OCI-LY7 (cell line): Measurements from ENCODE around the gene EXPH5. TPM values are rescaled to one million over a fixed set of nuclear protein-coding genes. Genes with fewer than 3 reads are reported as not detected.

Experiments used
- BruUV-seq: library from RNA; stranded (reverse); fragments of 400-500 nt; replicated peaks from 2 replicates; lab custom pipeline; 2021; lab: Mats Ljungman, UMichigan
- CTCF ChIA-PET: fragments of 300-600 bp; sonication (Branson Sonifier 250); formaldehyde crosslinking; loops from one replicate; lab custom pipeline; 2022; ENCODE audit warnings: antibody characterized with exemption; ENCODE audit not compliant: unreplicated experiment; lab: Charles Lee
- POLR2A ChIA-PET: fragments of 300-600 bp; sonication (Branson Sonifier 250); formaldehyde crosslinking; loops from one replicate; lab custom pipeline; 2022; ENCODE audit warnings: antibody characterized with exemption; lab: Charles Lee
- DNase-seq: peaks from one replicate; pipeline ENCODE4 v3.0.0-alpha.2; 2015; ENCODE audit warnings: low spot score
- H2AFZ ChIP-seq: fragments of 200-600 bp; sonication (generic), shearing (Covaris generic); 2 replicates; pipeline ENCODE4 v1.6.1; 2014; ENCODE audit warnings: mild to moderate bottlenecking, antibody characterized with exemption, low read length, moderate library complexity
- H3K27ac ChIP-seq: fragments of 200-600 bp; sonication (generic); 2 replicates; pipeline ENCODE4 v1.5.1; 2014; ENCODE audit warnings: mixed run types, low read depth, mild to moderate bottlenecking, moderate library complexity, low read length, inconsistent platforms; ENCODE audit not compliant: poor library complexity, severe bottlenecking
- H3K36me3 ChIP-seq: fragments of 200-600 bp; sonication (generic); 2 replicates; pipeline ENCODE4 v1.6.1; 2014; ENCODE audit warnings: mild to moderate bottlenecking, antibody characterized with exemption, low read length, moderate library complexity, mixed read lengths; ENCODE audit not compliant: insufficient read depth
- H3K4me1 ChIP-seq: fragments of 200-600 bp; sonication (generic); 2 replicates; pipeline ENCODE4 v1.5.1; 2014; ENCODE audit warnings: mild to moderate bottlenecking, low read length; ENCODE audit not compliant: insufficient read depth, poor library complexity, severe bottlenecking
- H3K4me2 ChIP-seq: fragments of 200-600 bp; sonication (generic); 2 replicates; pipeline ENCODE4 v1.6.1; 2014; ENCODE audit warnings: mild to moderate bottlenecking, low read length
- H3K4me3 ChIP-seq: fragments of 200-600 bp; sonication (generic); 2 replicates; pipeline ENCODE4 v1.5.1; 2014; ENCODE audit warnings: mild to moderate bottlenecking, low read depth, low read length; ENCODE audit not compliant: poor library complexity, severe bottlenecking
- H3K79me2 ChIP-seq: fragments of 200-600 bp; sonication (generic); 2 replicates; pipeline ENCODE4 v1.6.1; 2016; ENCODE audit warnings: low read depth, mild to moderate bottlenecking, low read length, moderate library complexity, mixed read lengths; ENCODE audit not compliant: insufficient read depth
- H3K9me2 ChIP-seq: fragments of 200-600 bp; sonication (generic); 2 replicates; pipeline ENCODE4 v1.6.1; 2016; ENCODE audit warnings: mild to moderate bottlenecking, low read length, mixed read lengths; ENCODE audit not compliant: insufficient read depth
- H3K9me3 ChIP-seq: fragments of 200-600 bp; sonication (generic); 2 replicates; pipeline ENCODE4 v1.6.1; 2014; ENCODE audit warnings: mild to moderate bottlenecking, mixed run types, low read length, mixed read lengths
- H4K20me1 ChIP-seq: fragments of 200-600 bp; sonication (generic); 2 replicates; pipeline ENCODE4 v1.6.1; 2014; ENCODE audit warnings: mild to moderate bottlenecking, antibody characterized with exemption, low read length, moderate library complexity, mixed read lengths; ENCODE audit not compliant: insufficient read depth
- CTCF ChIP-seq: fragments of 200-600 bp; sonication (generic); conservative IDR thresholded peaks from 2 replicates; pipeline ENCODE4 v1.5.1; 2014; ENCODE audit warnings: mild to moderate bottlenecking, antibody characterized with exemption, low read length, moderate library complexity, mixed read lengths
- EZH2phosphoT487 ChIP-seq: fragments of 200-600 bp; sonication (generic); IDR thresholded peaks from 2 replicates; pipeline ENCODE4 v1.6.1; 2018; ENCODE audit warnings: low read depth, borderline replicate concordance, mild to moderate bottlenecking, mixed run types, antibody characterized with exemption, low read length, moderate library complexity, mixed read lengths
- intact Hi-C: fragments of 100-400 bp; cut with micrococcal nuclease; formaldehyde crosslinking; loops from one replicate; pipeline ENCODE4 v1.10.0; 2022; ENCODE audit not compliant: unreplicated experiment
- total RNA-seq, 2 experiments: library from RNA; depleted of rRNA in 1 of 2; stranded (reverse); fragments of >200 nt in 1 of 2; shearing (Covaris generic) in 1 of 2; gene quantifications; 2 replicates each; pipeline ENCODE4 v1.2.3, GENCODE V29; 2014 to 2022

Gene EXPH5
- total RNA-seq, 2 experiments from 2014 or later: not detected

GRCh38 chr11:108629274-108629673 lies 35.7 kb upstream of the EXPH5 start:
- intact Hi-C loops: no loop called here
- Histone ChIP-seq H4K20me1 (no peaks in the 10 kb centered on the region), H3K4me3 (no peak overlapping the region), H3K79me2 (no peaks in the 10 kb centered on the region), H3K4me1 (no peaks in the 10 kb centered on the region), H3K36me3 (no peaks in the 10 kb centered on the region), H3K4me2 (no peak overlapping the region), H3K9me2 (no peaks in the 10 kb centered on the region; the same call in 1 of the 2 replicates), H3K27ac (no peak overlapping the region), H2AFZ (no peak overlapping the region), H3K9me3 (peaks cover 9% of the 10 kb centered on the region; the same call in 1 of the 2 replicates)
- TF ChIP-seq CTCF (no peak), EZH2phosphoT487 (no peak)
- BruUV-seq: no TSS peak
- ChIA-PET POLR2A (interaction anchor here (2.6 kb wide), 1 partner anchor 9 kb away, joined by 6 read pairs; no protein-coding TSS in a partner anchor), CTCF (no interaction called here)
- DNase-seq: no peak

- H2AFZ ChIP-seq: no peak overlapping the region
- no peaks in the 10 kb centered on the region for H4K20me1 ChIP-seq
- H3K79me2 ChIP-seq: no peaks in the 10 kb centered on the region
- BruUV-seq: no TSS peak
- H3K9me2 ChIP-seq: no peaks in the 10 kb centered on the region; the same call in 1 of the 2 replicates
- no peak overlapping the region for H3K27ac ChIP-seq
- H3K4me1 ChIP-seq: no peaks in the 10 kb centered on the region
- H3K4me3 ChIP-seq: no peak overlapping the region
- DNase-seq: no peak
- H3K36me3 ChIP-seq: no peaks in the 10 kb centered on the region
- H3K4me2 ChIP-seq: no peak overlapping the region
- POLR2A ChIA-PET: interaction anchor here (2.6 kb wide), 1 partner anchor 9 kb away, joined by 6 read pairs; no protein-coding TSS in a partner anchor
- TF ChIP-seq CTCF: no peak
- TF ChIP-seq EZH2phosphoT487: no peak
- intact Hi-C loops: no loop called here
- CTCF ChIA-PET: no interaction called here
- H3K9me3 ChIP-seq: peaks cover 9% of the 10 kb centered on the region; the same call in 1 of the 2 replicates
These were observed 35.2 kb upstream of the EXPH5 start for GRCh38 chr11:108628812-108629211.

DNA sequence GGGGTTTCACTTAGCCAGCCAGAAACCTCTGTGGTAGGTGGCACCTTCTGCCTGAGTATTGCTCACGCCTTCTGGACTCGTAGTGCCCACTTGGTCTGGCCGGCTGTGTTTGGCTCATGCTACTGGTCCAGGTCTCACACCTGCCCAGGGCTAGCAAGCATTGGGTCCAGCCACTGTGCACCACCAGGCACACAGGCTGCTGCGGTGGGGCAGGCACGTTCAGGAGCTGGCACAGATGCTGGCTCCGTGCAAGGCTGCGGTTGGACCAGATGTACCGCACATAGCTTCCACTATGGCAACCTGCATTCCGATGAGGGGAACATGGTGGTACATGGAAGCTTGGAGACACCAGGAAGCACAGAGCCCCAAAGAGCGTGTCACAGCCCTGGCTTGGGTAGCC lies 34.8 kb upstream of the EXPH5 start:
- no peak overlapping the region for H3K27ac ChIP-seq
- H2AFZ ChIP-seq: no peak overlapping the region
- no peak overlapping the region for H3K4me2 ChIP-seq
- no peaks in the 10 kb centered on the region for H3K36me3 ChIP-seq
- H3K4me1 ChIP-seq: no peaks in the 10 kb centered on the region
- peaks cover 9% of the 10 kb centered on the region; the same call in 1 of the 2 replicates for H3K9me3 ChIP-seq
- TF ChIP-seq EZH2phosphoT487: no peak
- TF ChIP-seq CTCF: no peak
- POLR2A ChIA-PET: no interaction called here
- no peak for DNase-seq
- no peaks in the 10 kb centered on the region for H4K20me1 ChIP-seq
- no peak overlapping the region for H3K4me3 ChIP-seq
- CTCF ChIA-PET: no interaction called here
- intact Hi-C loops: no loop called here
- H3K79me2 ChIP-seq: no peaks in the 10 kb centered on the region
- no TSS peak for BruUV-seq
- H3K9me2 ChIP-seq: no peaks in the 10 kb centered on the region; the same call in 1 of the 2 replicates
